ENCODE results near the gene RANBP9. TPM values are rescaled to one million over a fixed set of nuclear protein-coding genes. Genes with fewer than 3 reads are reported as not detected.
A peak's percentile ranks its signal among the peaks of the same experiment; 100 is the strongest.

The RANBP9 gene
- total and polyA plus RNA-seq, 2 of the 13 experiments (the other 11 are each of a cell fraction or from before 2014, with no cell fraction given): 26.6 to 30.6 TPM

GRCh38 chr6:13574571-13575376 lies 136.9 kb downstream of the RANBP9 start, which contains the start of gene SIRT5 (continued):
- TF ChIP-seq, protein P1, sequence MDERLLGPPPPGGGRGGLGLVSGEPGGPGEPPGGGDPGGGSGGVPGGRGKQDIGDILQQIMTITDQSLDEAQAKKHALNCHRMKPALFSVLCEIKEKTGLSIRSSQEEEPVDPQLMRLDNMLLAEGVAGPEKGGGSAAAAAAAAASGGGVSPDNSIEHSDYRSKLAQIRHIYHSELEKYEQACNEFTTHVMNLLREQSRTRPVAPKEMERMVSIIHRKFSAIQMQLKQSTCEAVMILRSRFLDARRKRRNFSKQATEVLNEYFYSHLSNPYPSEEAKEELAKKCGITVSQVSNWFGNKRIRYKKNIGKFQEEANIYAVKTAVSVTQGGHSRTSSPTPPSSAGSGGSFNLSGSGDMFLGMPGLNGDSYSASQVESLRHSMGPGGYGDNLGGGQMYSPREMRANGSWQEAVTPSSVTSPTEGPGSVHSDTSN (CRISPR knock-in tag; IDR thresholded peaks at IDR 0.05): no peak
- TF ChIP-seq MLLT10 (CRISPR knock-in tag; IDR thresholded peaks at IDR 0.05): no peak
- TF ChIP-seq GPBP1L1 (CRISPR knock-in tag; IDR thresholded peaks at IDR 0.05): no peak
- TF ChIP-seq ZFP36L1 (CRISPR knock-in tag; IDR thresholded peaks at IDR 0.05): peak; percentile 65; the same call in 1 of the 2 replicates
- TF ChIP-seq DR1 (CRISPR knock-in tag; IDR thresholded peaks at IDR 0.05): peak; percentile 61
- TF ChIP-seq, protein P2, sequence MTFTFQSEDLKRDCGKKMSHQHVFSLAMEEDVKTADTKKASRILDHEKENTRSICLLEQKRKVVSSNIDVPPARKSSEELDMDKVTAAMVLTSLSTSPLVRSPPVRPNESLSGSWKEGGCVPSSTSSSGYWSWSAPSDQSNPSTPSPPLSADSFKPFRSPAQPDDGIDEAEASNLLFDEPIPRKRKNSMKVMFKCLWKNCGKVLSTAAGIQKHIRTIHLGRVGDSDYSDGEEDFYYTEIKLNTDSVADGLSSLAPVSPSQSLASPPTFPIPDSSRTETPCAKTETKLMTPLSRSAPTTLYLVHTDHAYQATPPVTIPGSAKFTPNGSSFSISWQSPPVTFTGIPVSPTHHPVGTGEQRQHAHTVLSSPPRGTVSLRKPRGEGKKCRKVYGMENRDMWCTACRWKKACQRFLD (CRISPR knock-in tag; IDR thresholded peaks at IDR 0.05; ENCODE audit: borderline replicate concordance): peak; percentile 72; the same call in 1 of the 2 replicates
- TF ChIP-seq NR3C1 (CRISPR knock-in tag; IDR thresholded peaks at IDR 0.05): no peak
- TF ChIP-seq, protein P3, sequence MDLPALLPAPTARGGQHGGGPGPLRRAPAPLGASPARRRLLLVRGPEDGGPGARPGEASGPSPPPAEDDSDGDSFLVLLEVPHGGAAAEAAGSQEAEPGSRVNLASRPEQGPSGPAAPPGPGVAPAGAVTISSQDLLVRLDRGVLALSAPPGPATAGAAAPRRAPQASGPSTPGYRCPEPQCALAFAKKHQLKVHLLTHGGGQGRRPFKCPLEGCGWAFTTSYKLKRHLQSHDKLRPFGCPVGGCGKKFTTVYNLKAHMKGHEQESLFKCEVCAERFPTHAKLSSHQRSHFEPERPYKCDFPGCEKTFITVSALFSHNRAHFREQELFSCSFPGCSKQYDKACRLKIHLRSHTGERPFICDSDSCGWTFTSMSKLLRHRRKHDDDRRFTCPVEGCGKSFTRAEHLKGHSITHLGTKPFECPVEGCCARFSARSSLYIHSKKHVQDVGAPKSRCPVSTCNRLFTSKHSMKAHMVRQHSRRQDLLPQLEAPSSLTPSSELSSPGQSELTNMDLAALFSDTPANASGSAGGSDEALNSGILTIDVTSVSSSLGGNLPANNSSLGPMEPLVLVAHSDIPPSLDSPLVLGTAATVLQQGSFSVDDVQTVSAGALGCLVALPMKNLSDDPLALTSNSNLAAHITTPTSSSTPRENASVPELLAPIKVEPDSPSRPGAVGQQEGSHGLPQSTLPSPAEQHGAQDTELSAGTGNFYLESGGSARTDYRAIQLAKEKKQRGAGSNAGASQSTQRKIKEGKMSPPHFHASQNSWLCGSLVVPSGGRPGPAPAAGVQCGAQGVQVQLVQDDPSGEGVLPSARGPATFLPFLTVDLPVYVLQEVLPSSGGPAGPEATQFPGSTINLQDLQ (CRISPR knock-in tag; IDR thresholded peaks at IDR 0.05): peak; percentile 86; the same call in 1 of the 2 replicates
- peak; percentile 94; the same call in 1 of the 2 replicates for TF ChIP-seq ZNF558 (CRISPR knock-in tag; IDR thresholded peaks at IDR 0.05; ENCODE audit: borderline replicate concordance)
- TF ChIP-seq NFE2L1 (CRISPR knock-in tag; IDR thresholded peaks at IDR 0.05; ENCODE audit: borderline replicate concordance): no peak
- TF ChIP-seq, protein P4, sequence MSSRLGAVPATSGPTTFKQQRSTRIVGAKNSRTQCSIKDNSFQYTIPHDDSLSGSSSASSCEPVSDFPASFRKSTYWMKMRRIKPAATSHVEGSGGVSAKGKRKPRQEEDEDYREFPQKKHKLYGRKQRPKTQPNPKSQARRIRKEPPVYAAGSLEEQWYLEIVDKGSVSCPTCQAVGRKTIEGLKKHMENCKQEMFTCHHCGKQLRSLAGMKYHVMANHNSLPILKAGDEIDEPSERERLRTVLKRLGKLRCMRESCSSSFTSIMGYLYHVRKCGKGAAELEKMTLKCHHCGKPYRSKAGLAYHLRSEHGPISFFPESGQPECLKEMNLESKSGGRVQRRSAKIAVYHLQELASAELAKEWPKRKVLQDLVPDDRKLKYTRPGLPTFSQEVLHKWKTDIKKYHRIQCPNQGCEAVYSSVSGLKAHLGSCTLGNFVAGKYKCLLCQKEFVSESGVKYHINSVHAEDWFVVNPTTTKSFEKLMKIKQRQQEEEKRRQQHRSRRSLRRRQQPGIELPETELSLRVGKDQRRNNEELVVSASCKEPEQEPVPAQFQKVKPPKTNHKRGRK (CRISPR knock-in tag; IDR thresholded peaks at IDR 0.05): no peak
- peak; percentile 86 for TF ChIP-seq ZSCAN31 (CRISPR knock-in tag; IDR thresholded peaks at IDR 0.05; ENCODE audit: low read depth)
- no peak for TF ChIP-seq TCF12 (IDR thresholded peaks at IDR 0.05)
- TF ChIP-seq TCF12 (CRISPR knock-in tag; IDR thresholded peaks at IDR 0.05): peak; percentile 94
- TF ChIP-seq FOXO1 (CRISPR knock-in tag; IDR thresholded peaks at IDR 0.05): peak; percentile 67
- peak; percentile 60; the same call in 1 of the 2 replicates for TF ChIP-seq ZSCAN9 (CRISPR knock-in tag; IDR thresholded peaks at IDR 0.05; ENCODE audit: borderline replicate concordance)
- no peak; the same call in 1 of the 2 replicates for TF ChIP-seq POGK (CRISPR knock-in tag; conservative IDR thresholded peaks at IDR 0.05)
- TF ChIP-seq MXD4 (CRISPR knock-in tag; IDR thresholded peaks at IDR 0.05): peak; percentile 39
- no peak for TF ChIP-seq RELA (CRISPR knock-in tag; IDR thresholded peaks at IDR 0.05)
